Measurements from ENCODE around the gene SERHL2.
"Not testable (repeated sequence)": the region's sequence is repeated elsewhere in the genome, so short reads cannot be mapped to it uniquely, and the experiment has no call there.

GRCh38 chr22:42512273-42512990, 41.3 kb upstream of the SERHL2 start:
- TF ChIP-seq CTCF (IDR thresholded peaks at IDR 0.05; ENCODE audit: low read depth, low read length); POLR2A (IDR thresholded peaks at IDR 0.05; ENCODE audit: extremely low read depth, insufficient read length): not testable (repeated sequence)
